ENCODE data around the gene LPGAT1.

LPGAT1 gene

DNA sequence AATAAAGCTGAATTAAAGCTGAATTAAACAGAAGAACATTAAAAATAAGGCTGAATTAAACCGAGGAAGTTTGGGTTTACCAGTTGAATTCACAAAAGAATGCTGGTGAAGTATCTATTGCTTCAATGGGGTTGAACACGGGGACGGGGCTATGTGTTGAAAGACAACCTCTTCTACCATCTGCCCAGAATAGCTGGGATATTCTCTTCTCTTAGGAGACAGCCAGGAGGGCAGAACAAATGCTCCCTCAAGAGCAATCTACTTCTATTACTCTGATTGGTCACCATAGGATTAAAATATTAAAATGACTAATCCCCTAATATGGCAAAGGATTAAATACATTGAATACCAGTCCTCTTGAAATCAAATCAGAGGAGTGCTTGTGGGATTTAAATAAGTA is 68.4 kb downstream of the LPGAT1 start:
- no peak for DNase-seq (ENCODE audit: low spot score)

- DNase-seq (ENCODE audit: low spot score), result no peak
These were observed 69.2 kb downstream of the LPGAT1 start for GRCh38 chr1:211761400-211761799.

- no peak for DNase-seq (ENCODE audit: low spot score)
These were observed 74.0 kb downstream of the LPGAT1 start for GRCh38 chr1:211756471-211757020.

- no peak for DNase-seq (ENCODE audit: low spot score)
These were observed 76.8 kb downstream of the LPGAT1 start for GRCh38 chr1:211753649-211754251.

DNA sequence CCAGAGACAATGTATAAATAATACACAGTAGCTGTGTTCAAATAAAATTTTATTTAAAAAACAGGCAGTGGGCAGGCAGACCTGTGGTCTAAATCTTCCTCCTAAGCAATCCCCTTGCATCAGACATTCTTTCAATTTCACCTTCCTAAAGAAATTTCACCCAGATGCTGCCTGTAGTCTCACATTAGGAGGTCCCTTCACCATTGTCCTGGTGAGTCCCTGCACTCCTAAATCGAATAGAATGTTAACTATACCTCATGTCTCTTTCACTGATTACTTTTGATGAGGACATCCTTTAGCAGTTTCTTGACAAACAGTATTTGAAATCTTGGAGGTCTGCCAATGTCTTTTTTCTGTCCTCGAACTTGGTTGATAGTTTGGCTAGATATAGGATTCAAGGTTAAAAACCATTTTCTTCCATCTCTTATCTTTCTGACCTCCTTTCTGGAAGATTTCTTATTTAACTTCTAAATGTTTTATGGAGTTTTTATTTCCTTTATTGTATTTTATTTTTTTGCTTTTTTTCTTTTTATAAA is 77.5 kb downstream of the LPGAT1 start:
- no peak for DNase-seq (ENCODE audit: low spot score)

- no peak for DNase-seq (ENCODE audit: low spot score)
These were observed 78.2 kb downstream of the LPGAT1 start for GRCh38 chr1:211752317-211752716.

DNA sequence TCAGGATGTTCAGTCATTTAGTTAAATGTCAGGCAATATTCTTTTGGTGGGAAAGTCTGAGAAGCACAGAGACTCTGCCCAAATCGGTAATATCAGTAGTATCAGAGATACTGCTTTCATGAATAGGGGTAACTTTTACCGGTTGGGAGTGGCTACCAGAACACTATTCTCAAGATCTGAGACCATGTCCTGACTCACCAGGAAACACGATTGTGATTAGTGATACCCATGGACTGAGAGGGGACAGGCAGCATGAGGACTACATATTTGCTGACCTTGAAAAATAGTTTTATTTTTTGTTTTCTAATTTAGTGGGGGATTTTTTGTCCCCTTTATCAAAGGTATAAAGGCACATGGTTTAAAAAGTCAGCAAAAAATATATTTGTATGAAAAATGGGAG is 79.1 kb downstream of the LPGAT1 start:
- DNase-seq (ENCODE audit: low spot score), result no peak

- DNase-seq (ENCODE audit: low spot score), result no peak
These were observed 80.0 kb downstream of the LPGAT1 start for GRCh38 chr1:211750599-211750998.

- no peak for DNase-seq (ENCODE audit: low spot score)
These were observed 81.3 kb downstream of the LPGAT1 start for GRCh38 chr1:211749251-211749650.

DNA sequence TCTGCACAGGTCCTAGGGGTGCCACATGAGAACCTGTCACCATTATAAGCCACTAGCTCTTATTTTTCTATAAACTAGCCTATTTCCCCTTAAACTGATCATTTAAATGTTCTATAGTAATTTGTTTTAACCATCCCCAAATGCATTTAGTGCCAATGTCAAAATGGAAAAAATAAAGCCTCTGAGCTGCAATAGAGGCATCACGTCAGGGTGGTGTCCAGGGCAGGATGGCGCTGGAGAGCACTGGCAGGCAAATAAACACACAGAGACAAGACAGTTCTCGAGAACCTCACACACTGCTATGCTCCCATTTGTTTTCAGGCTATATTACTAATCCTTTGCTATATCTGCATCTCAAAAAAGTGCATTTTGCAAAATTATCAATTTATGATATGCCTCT is 81.8 kb downstream of the LPGAT1 start:
- DNase-seq (ENCODE audit: low spot score), result no peak

- no peak for DNase-seq (ENCODE audit: low spot score)
These were observed 87.6 kb downstream of the LPGAT1 start for GRCh38 chr1:211742889-211743529.

- DNase-seq (ENCODE audit: low spot score), result no peak
These were observed 88.3 kb downstream of the LPGAT1 start for GRCh38 chr1:211742272-211742671.

GRCh38 chr1:211741788-211742187 is 88.8 kb downstream of the LPGAT1 start:
- DNase-seq (ENCODE audit: low spot score), result no peak

DNA sequence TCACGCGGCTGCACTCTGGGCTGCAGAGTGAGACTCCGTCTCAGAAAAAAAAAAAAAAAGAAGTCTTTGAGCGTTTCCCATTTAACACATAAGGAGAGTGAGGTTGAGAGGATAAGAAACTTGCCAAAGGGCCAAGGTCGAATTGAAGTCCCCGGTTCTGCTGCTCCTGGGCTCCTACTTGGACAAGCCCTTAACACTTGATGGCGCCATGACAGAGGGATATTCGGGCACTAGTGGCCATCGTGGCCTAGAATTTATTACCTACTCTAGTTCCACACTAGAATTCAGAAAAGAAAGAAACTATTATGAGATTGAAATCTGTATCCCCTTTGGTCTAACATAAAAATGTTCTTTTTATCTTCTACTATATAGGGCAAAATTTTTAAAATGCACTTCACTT is 89.4 kb downstream of the LPGAT1 start:
- no peak for DNase-seq (ENCODE audit: low spot score)

DNA sequence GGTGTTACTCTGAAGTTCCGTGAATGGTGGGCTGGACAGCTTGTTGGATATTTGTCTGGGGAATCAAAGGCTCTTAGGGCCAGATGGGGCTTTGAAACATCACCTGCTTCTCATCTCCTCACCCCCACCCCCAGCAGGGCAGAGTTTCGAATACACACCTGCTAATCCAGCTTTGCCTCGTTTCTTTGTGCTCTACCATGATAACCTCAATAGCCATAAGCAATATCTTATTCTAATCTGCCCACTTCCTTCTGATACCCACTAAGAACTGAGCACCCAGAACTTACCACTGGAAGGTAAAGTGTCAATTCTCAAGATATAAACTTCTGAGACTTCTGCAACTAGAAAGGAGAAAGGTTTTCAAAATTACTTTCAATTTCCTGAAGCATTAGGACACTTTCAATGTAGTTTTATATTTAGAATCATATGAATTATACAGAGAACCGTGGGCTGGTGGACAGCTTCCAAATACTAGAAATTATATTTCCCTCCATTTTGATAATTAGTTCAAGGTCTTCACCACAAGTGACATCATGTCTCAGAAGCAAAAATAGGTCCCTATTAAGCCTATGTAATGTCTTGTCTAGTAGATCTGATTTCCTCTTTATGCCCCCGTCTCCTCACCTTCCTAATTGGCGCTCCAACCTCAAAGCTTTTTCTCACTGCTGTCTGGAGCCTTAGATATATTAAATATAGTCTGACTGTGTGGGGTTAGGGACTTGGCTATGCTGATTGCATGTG is 90.7 kb downstream of the LPGAT1 start:
- no peak for DNase-seq (ENCODE audit: low spot score)

DNA sequence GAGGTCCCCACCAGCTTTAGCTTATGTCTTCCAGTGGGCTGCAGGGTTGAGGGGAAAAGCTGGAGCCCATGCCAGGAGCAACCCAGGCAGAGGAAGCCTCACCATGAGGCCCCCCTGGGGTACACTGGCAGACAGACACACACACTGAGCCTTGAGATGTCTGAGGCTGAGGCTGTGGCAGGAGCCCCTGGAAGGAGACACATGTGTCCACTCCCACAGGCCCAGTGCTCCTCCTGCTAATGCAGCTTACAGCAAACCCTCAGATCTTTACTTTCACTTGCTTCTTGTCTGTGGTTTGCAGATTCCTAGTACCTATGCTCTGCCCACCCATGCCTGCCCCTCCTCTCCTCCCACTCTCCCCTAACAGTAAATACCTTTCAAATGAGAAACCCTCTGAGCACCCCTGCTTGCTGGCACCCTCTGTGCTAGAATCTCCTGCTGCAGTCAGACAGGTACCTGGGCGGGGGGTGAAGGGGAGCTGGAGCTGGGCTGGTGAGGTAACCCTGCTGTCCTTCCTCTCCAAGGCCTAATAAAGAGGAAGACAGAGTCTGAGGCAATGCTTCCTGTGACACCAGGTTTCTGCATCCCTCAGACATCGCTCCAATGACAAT is 91.8 kb downstream of the LPGAT1 start:
- DNase-seq (ENCODE audit: low spot score), result no peak

DNA sequence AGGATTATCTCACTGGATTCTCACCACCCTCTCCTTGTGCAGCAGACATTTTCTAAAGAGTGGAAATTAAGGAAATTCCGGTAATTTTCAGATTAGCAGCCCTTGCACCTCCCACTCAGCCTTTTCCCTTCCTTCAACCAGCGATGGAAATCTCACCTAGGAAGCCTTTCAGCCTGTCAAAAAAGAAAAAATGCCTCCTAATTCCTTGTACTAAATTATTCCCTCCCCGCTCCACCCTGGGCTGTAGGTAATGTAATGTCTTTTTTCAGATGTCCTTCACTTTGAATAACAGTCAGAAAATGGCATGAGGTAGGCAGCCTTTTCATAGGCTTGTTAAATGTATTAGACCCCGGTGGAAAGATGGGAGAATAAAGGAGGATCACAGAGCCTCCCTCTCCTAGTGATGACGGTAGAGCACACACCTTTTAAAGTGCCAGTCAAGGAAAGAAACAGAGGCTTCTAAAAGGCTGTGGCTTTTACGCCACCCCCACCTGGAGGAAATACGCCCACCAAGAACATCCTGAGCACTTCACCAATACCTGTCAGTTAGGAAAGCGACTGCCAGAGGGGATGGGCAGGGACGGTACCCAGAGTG is 92.4 kb downstream of the LPGAT1 start:
- no peak for DNase-seq (ENCODE audit: low spot score)

- no peak for DNase-seq (ENCODE audit: low spot score)
These were observed 93.2 kb downstream of the LPGAT1 start for GRCh38 chr1:211737115-211738035.

DNA sequence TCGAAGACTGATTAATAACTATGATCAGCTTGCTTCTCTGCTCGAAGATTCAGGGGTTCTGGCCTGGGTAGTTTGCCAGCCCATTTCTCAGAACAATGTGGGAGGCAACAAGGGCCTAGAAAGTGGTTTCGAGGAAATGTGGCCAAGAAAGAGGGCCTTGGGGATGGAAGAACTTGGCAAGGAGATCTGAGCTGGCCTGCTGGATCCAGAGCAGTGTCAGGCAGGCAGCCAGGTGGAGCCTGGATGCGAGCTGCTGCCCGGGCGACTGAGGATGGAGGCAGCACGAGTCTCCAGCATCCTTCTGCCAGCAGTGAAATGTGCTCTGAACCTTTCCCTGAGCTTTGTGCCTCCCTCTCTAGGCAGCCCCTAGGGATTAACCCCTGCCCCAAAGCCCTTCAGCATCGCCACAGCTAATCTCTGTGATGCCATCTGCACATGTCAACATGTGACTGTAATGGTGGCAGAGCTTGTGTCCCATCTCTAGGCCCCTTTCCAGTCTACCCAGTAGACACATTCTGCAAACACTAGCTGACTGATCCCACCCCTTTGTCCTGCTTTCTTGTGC is 94.1 kb downstream of the LPGAT1 start:
- DNase-seq (ENCODE audit: low spot score), result peak; percentile 68

All from cerebellar cortex (tissue), 1 donor.